ENCODE results near the gene TMEM245. TPM values are rescaled to one million over a fixed set of nuclear protein-coding genes. Genes with fewer than 3 reads are reported as not detected.

TMEM245 gene
- total RNA-seq, 1 donor from 2014 or later = 34.2 TPM

DNA sequence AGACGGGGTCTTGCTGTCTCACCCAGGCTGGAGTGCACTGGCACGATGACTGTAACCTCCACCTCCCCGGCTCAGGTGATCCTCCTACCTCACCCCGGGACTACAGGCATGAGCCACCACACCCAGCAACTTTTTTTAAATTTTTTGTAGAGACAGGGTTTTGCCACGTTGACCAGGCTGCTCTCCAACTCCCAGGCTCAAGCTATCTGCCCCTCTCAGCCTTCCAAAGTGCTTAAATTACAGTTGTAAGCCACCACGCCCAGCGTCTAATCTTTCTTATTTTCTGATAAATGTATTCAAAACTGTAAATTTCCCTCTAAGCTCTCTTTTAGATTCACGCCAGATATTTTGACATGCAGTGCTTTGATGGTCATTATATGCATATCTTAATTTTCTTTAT lies 37.0 kb upstream of the TMEM245 start:
- Histone ChIP-seq H3K4me3 (ENCODE audit: low read depth, low read length) (no peak overlapping the region), H3K36me3 (ENCODE audit: control insufficient read depth, insufficient read depth, low read length) (no peaks in the 10 kb centered on the region), H3K27me3 (ENCODE audit: control insufficient read depth, insufficient read depth, low read length) (no peaks in the 10 kb centered on the region)
- no peak for DNase-seq (ENCODE audit: low read depth)
- FAIRE-seq = no peak
- TF ChIP-seq, protein P1, sequence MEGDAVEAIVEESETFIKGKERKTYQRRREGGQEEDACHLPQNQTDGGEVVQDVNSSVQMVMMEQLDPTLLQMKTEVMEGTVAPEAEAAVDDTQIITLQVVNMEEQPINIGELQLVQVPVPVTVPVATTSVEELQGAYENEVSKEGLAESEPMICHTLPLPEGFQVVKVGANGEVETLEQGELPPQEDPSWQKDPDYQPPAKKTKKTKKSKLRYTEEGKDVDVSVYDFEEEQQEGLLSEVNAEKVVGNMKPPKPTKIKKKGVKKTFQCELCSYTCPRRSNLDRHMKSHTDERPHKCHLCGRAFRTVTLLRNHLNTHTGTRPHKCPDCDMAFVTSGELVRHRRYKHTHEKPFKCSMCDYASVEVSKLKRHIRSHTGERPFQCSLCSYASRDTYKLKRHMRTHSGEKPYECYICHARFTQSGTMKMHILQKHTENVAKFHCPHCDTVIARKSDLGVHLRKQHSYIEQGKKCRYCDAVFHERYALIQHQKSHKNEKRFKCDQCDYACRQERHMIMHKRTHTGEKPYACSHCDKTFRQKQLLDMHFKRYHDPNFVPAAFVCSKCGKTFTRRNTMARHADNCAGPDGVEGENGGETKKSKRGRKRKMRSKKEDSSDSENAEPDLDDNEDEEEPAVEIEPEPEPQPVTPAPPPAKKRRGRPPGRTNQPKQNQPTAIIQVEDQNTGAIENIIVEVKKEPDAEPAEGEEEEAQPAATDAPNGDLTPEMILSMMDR (IDR thresholded peaks at IDR 0.05; ENCODE audit: insufficient read depth, low read length, severe bottlenecking) = no peak

DNA sequence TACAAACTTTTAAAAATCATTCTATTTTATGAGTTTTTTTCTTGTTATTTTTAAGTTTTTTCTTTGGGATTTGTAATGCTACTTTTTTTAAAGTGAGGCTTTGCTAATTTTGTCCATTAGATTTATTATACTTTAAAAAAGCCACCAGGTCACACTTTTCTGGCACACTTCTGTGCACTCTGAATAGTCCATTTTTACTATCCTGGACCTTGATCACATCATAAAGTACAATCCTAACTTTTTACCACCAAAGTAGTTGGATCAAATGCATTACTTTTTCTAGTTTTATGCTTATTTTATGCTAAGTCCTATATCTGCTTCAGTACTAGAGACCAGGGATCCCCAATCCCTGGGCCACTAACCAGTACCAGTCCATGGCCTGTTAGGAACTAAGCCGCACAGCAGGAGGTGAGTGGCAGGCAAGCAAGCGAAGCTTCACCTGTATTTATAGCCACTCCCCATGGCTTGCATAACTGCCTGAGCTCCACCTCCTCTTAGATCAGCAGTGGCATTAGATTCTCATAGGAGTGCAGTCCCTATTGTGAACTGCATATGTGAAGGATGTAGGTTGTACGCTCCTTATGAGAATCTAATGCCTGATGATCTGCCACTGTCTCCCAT lies 31.3 kb upstream of the TMEM245 start:
- Histone ChIP-seq H3K36me3 (ENCODE audit: control insufficient read depth, insufficient read depth, low read length) (no peaks in the 10 kb centered on the region), H3K4me3 (ENCODE audit: low read depth, low read length) (no peak overlapping the region), H3K27me3 (ENCODE audit: control insufficient read depth, insufficient read depth, low read length) (peaks cover 2% of the 10 kb centered on the region)
- TF ChIP-seq, protein P1 (IDR thresholded peaks at IDR 0.05; ENCODE audit: insufficient read depth, low read length, severe bottlenecking) = no peak
- peak; percentile 35 for DNase-seq (ENCODE audit: low read depth)
- no peak for FAIRE-seq

DNA sequence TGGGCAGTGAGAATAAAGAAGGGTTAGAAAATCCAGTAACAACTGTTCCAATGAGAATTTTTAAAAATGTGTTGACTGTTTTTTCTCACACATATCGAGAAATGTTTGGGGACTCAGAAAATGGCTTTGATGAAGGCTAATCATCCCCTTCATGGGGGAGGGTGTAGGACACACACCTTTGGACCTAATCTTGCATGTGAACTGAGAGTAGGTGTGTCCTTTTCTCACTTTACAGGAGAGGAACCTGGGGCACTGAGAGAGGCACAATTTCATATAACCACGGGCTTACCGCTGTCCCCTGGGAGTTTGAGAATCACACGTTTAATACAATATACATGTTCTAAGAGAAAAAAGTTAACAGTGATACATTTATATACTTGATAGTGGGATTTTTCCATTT lies 30.0 kb upstream of the TMEM245 start:
- DNase-seq (ENCODE audit: low read depth) (no peak), FAIRE-seq (no peak)
- no peaks in the 10 kb centered on the region for H3K36me3 ChIP-seq (ENCODE audit: control insufficient read depth, insufficient read depth, low read length)
- TF ChIP-seq, protein P1 (IDR thresholded peaks at IDR 0.05; ENCODE audit: insufficient read depth, low read length, severe bottlenecking) = no peak
- H3K27me3 ChIP-seq (ENCODE audit: control insufficient read depth, insufficient read depth, low read length) = peaks cover 2% of the 10 kb centered on the region
- no peak overlapping the region for H3K4me3 ChIP-seq (ENCODE audit: low read depth, low read length)

DNA sequence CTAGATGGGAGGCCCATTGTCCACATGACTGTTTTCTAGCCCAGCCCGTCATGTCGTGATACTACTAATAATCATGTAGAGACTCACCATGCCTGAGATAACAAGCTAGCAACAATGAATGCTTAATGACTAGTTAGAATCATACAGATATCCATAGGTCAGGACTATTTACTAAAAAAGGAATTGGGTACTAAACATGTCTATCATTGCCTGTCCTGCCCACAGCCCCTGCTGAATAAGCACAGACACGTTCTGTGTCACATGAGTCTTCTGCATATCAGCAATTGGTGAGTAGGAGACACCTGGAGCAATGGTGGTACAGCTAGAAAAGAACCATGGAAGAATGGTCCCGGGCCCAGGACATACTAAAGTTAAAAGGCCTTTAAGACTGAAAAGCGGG lies 29.3 kb upstream of the TMEM245 start:
- no peak overlapping the region for H3K4me3 ChIP-seq (ENCODE audit: low read depth, low read length)
- peaks cover 2% of the 10 kb centered on the region for H3K27me3 ChIP-seq (ENCODE audit: control insufficient read depth, insufficient read depth, low read length)
- H3K36me3 ChIP-seq (ENCODE audit: control insufficient read depth, insufficient read depth, low read length) = no peaks in the 10 kb centered on the region
- FAIRE-seq = no peak
- peak; percentile 10 for DNase-seq (ENCODE audit: low read depth)
- TF ChIP-seq, protein P1 (IDR thresholded peaks at IDR 0.05; ENCODE audit: insufficient read depth, low read length, severe bottlenecking) = no peak

DNA sequence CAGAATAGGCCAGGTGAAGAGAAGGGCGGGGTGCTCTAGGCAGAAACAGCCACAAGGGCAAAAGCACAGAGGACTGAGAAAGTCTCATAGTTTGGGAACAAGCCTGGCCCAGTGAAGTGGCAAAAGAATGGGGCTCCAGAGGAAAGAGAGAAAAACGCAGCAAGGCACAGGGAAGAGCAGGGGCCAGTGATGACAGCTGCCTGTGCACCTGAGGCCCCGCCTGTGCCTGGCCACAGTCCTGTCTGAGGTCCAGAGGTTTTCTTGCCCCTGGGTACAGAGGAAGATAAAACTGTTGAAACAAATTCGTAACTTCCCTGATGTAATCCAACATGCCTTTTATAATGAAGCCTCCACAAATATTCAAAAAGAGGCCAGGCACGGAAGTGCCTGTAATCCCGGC lies 25.3 kb upstream of the TMEM245 start:
- no peak for FAIRE-seq

More for the DNA sequence above, 25.3 kb upstream of the TMEM245 start:
- DNase-seq (ENCODE audit: low read depth) = no peak
- TF ChIP-seq, protein P1 (IDR thresholded peaks at IDR 0.05; ENCODE audit: insufficient read depth, low read length, severe bottlenecking) = no peak
- no peak overlapping the region for H3K4me3 ChIP-seq (ENCODE audit: low read depth, low read length)
- H3K36me3 ChIP-seq (ENCODE audit: control insufficient read depth, insufficient read depth, low read length) = no peaks in the 10 kb centered on the region
- peaks cover 2% of the 10 kb centered on the region for H3K27me3 ChIP-seq (ENCODE audit: control insufficient read depth, insufficient read depth, low read length)
